ENCODE results near the gene UGGT2. TPM values are rescaled to one million over a fixed set of nuclear protein-coding genes. Genes with fewer than 3 reads are reported as not detected.
"Not testable (repeated sequence)": the region's sequence is repeated elsewhere in the genome, so short reads cannot be mapped to it uniquely, and the experiment has no call there.

UGGT2 gene
- total RNA-seq, 4 donors from 2014 or later, result 7.7 to 35.3 (median 11.1) TPM

- intact Hi-C loops (cut with DNase I), result no loop called here
- Histone ChIP-seq H3K27ac (no peak overlapping the region), H3K27me3 (no peaks in the 10 kb centered on the region), H3K36me3 (peaks cover 0 to 14% (median 0%) of the 10 kb centered on the region in 3 donors), H3K9me3 (no peaks in the 10 kb centered on the region), H3K4me3 (no peak overlapping the region), H3K4me1 (no peaks in the 10 kb centered on the region)
- 43 to 67% methylated on average over 1 of the region's 1 CpG for WGBS, 2 donors
- no peak for DNase-seq
- TF ChIP-seq POLR2A (IDR thresholded peaks at IDR 0.05) (no peak), CTCF (IDR thresholded peaks at IDR 0.05) (no peak)
Measured at GRCh38 chr13:95800436-95800835, 252.8 kb downstream of the UGGT2 start.

- Histone ChIP-seq H3K27me3 (no peaks in the 10 kb centered on the region), H3K36me3 (peaks cover 0 to 39% (median 0%) of the 10 kb centered on the region in 3 donors), H3K4me3 (no peak overlapping the region), H3K4me1 (peaks cover 0 to 5% (median 0%) of the 10 kb centered on the region in 3 donors), H3K27ac (no peak overlapping the region), H3K9me3 (no peaks in the 10 kb centered on the region)
- TF ChIP-seq CTCF (IDR thresholded peaks at IDR 0.05) (no peak), POLR2A (IDR thresholded peaks at IDR 0.05) (no peak)
- no peak for DNase-seq
- 90 to 98% methylated on average over 2 of the region's 2 CpGs for WGBS, 2 donors
- intact Hi-C loops (cut with DNase I), result no loop called here
Measured at GRCh38 chr13:95797016-95797415, 256.2 kb downstream of the UGGT2 start.

- Histone ChIP-seq H3K36me3 (peaks cover 0 to 71% (median 0%) of the 10 kb centered on the region in 3 donors), H3K27ac (no peak overlapping the region), H3K4me3 (no peak overlapping the region), H3K9me3 (no peaks in the 10 kb centered on the region), H3K4me1 (peaks cover 0 to 5% (median 0%) of the 10 kb centered on the region in 3 donors), H3K27me3 (no peaks in the 10 kb centered on the region)
- 84 to 86% methylated on average over 3 of the region's 3 CpGs for WGBS, 2 donors
- intact Hi-C loops (cut with DNase I), result no loop called here
- no peak for TF ChIP-seq POLR2A (IDR thresholded peaks at IDR 0.05)
- no peak for TF ChIP-seq CTCF (IDR thresholded peaks at IDR 0.05)
- no peak for DNase-seq
Measured at GRCh38 chr13:95793781-95794180, 259.4 kb downstream of the UGGT2 start.

GRCh38 chr13:95793018-95793555 lies 260.1 kb downstream of the UGGT2 start:
- TF ChIP-seq CTCF (IDR thresholded peaks at IDR 0.05) (no peak), POLR2A (IDR thresholded peaks at IDR 0.05) (no peak)
- H3K4me1 ChIP-seq, result peaks cover 0 to 5% (median 0%) of the 10 kb centered on the region in 3 donors
- intact Hi-C loops (cut with DNase I), result no loop called here
- DNase-seq, result no peak
- no peaks in the 10 kb centered on the region for H3K27me3 ChIP-seq
- no peaks in the 10 kb centered on the region for H3K9me3 ChIP-seq
- no peak overlapping the region for H3K4me3 ChIP-seq
- H3K27ac ChIP-seq, result no peak overlapping the region
- peaks cover 0 to 78% (median 0%) of the 10 kb centered on the region in 3 donors for H3K36me3 ChIP-seq
- WGBS, 2 donors, result 35 to 50% methylated on average over 1 to 3 of the region's 3 CpGs

GRCh38 chr13:95791084-95791722 lies 262.0 kb downstream of the UGGT2 start:
- DNase-seq, result no peak
- peaks cover 0 to 85% (median 0%) of the 10 kb centered on the region in 3 donors for H3K36me3 ChIP-seq
- peaks cover 0 to 5% (median 0%) of the 10 kb centered on the region in 3 donors for H3K4me1 ChIP-seq
- intact Hi-C loops (cut with DNase I), result no loop called here
- 90 to 91% methylated on average over 7 of the region's 7 CpGs for WGBS, 2 donors
- no peak overlapping the region for H3K27ac ChIP-seq
- no peaks in the 10 kb centered on the region for H3K9me3 ChIP-seq
- no peaks in the 10 kb centered on the region for H3K27me3 ChIP-seq
- no peak overlapping the region for H3K4me3 ChIP-seq
- TF ChIP-seq CTCF (IDR thresholded peaks at IDR 0.05) (no peak), POLR2A (IDR thresholded peaks at IDR 0.05) (no peak)

GRCh38 chr13:95789315-95789714 lies 263.9 kb downstream of the UGGT2 start:
- intact Hi-C loops (cut with DNase I); H3K27me3 ChIP-seq: not testable (repeated sequence)

More at GRCh38 chr13:95789315-95789714, 263.9 kb downstream of the UGGT2 start:
- H3K4me3 ChIP-seq, H3K4me1 ChIP-seq, H3K9me3 ChIP-seq, DNase-seq, H3K27ac ChIP-seq: not testable (repeated sequence)
- peaks cover 0 to 81% (median 0%) of the 10 kb centered on the region in 3 donors for H3K36me3 ChIP-seq

Data from esophagus squamous epithelium (tissue), 5 donors.